Measurements from ENCODE around the gene SNRK. TPM values are rescaled to one million over a fixed set of nuclear protein-coding genes. Genes with fewer than 3 reads are reported as not detected.
A peak's percentile ranks its signal among the peaks of the same experiment; 100 is the strongest.

The SNRK gene
- total and polyA plus RNA-seq, 4 experiments from 2014 or later, result 39.8 to 108 (median 77.1) TPM

GRCh38 chr3:43363621-43364266, 77.4 kb downstream of the SNRK start:
- CTCF ChIA-PET (ENCODE audit: partially characterized antibody), result no interaction called here
- no peaks in the 10 kb centered on the region for H3K27me3 Mint-ChIP-seq

GRCh38 chr3:43364494-43364893, 78.2 kb downstream of the SNRK start:
- Mint-ChIP-seq H3K4me3 (no peak overlapping the region), H3K27ac (peak overlapping the region in 1 of 7 donors; percentile 70), H3K36me3 (no peaks in the 10 kb centered on the region), H3K27me3 (no peaks in the 10 kb centered on the region), H3K4me1 (peaks cover 0 to 10% (median 7%) of the 10 kb centered on the region in 4 donors), H3K9me3 (no peaks in the 10 kb centered on the region)
- no peak overlapping the region for H3K4me3 ChIP-seq (ENCODE audit: low read length in 2 of 2)
- H3K4me1 ChIP-seq (ENCODE audit: insufficient read depth, low read length), result no peaks in the 10 kb centered on the region
- H3K27me3 ChIP-seq (ENCODE audit: insufficient read depth, low read length), result no peaks in the 10 kb centered on the region
- intact Hi-C loops (cut with micrococcal nuclease), result no loop called here
- ChIA-PET CTCF (ENCODE audit: partially characterized antibody) (interaction anchor here (2.2 kb wide), 1 partner anchor 13 kb away, joined by 5 read pairs; no protein-coding TSS in a partner anchor), POLR2A (ENCODE audit: partially characterized antibody) (no interaction called here)
- no peak overlapping the region for H3K27ac ChIP-seq (ENCODE audit: low read depth, low read length)
- H3K9me3 ChIP-seq (ENCODE audit: control insufficient read depth in 1 of 2, low read length in 2 of 2), result no peaks in the 10 kb centered on the region
- no peak for DNase-seq
- H3K36me3 ChIP-seq (ENCODE audit: insufficient read depth, low read length), result no peaks in the 10 kb centered on the region

More at GRCh38 chr3:43363621-43364266, 77.4 kb downstream of the SNRK start:
- no peaks in the 10 kb centered on the region for H3K27me3 ChIP-seq (ENCODE audit: insufficient read depth, low read length)
- DNase-seq, result no peak
- no peaks in the 10 kb centered on the region for H3K9me3 ChIP-seq (ENCODE audit: control insufficient read depth in 1 of 2, low read length in 2 of 2)
- POLR2A ChIA-PET (ENCODE audit: partially characterized antibody), result no interaction called here
- Mint-ChIP-seq H3K9me3 (no peaks in the 10 kb centered on the region), H3K4me1 (peaks cover 0 to 10% (median 7%) of the 10 kb centered on the region in 4 donors), H3K27ac (peak overlapping the region in 5 of 7 donors; percentile 13 to 80 (median 66)), H3K4me3 (no peak overlapping the region), H3K36me3 (no peaks in the 10 kb centered on the region)
- no peaks in the 10 kb centered on the region for H3K36me3 ChIP-seq (ENCODE audit: insufficient read depth, low read length)
- no peaks in the 10 kb centered on the region for H3K4me1 ChIP-seq (ENCODE audit: insufficient read depth, low read length)
- intact Hi-C loops (cut with micrococcal nuclease), result no loop called here
- H3K4me3 ChIP-seq (ENCODE audit: low read length in 2 of 2), result no peak overlapping the region
- no peak overlapping the region for H3K27ac ChIP-seq (ENCODE audit: low read depth, low read length)

DNA sequence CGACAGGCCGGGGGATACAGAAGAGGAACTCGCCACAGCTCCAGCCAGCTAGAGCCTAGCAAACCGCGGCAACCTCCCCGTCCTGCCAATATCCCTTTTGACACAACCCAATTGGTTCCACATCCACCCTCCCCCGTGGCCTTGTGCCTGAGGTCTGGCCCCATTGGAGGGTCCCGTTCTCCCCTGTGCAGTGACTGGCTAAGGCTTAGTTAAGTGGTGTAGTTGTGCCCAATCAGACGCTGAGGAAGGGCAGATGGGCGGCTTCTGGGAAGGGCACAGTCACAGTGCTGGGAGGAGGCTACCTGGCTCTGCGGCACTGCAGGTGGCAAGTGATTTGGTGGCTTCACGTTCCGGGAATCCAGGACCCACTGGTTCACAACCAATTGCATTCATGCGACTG, 78.6 kb downstream of the SNRK start:
- H3K27me3 Mint-ChIP-seq, result no peaks in the 10 kb centered on the region
- H3K36me3 Mint-ChIP-seq, result no peaks in the 10 kb centered on the region
- Histone ChIP-seq H3K36me3 (ENCODE audit: insufficient read depth, low read length) (no peaks in the 10 kb centered on the region), H3K4me1 (ENCODE audit: insufficient read depth, low read length) (no peaks in the 10 kb centered on the region), H3K27ac (ENCODE audit: low read depth, low read length) (no peak overlapping the region), H3K9me3 (ENCODE audit: control insufficient read depth in 1 of 2, low read length in 2 of 2) (no peaks in the 10 kb centered on the region), H3K27me3 (ENCODE audit: insufficient read depth, low read length) (no peaks in the 10 kb centered on the region), H3K4me3 (ENCODE audit: low read length in 2 of 2) (no peak overlapping the region)
- peaks cover 0 to 10% (median 6%) of the 10 kb centered on the region in 4 donors for H3K4me1 Mint-ChIP-seq
- ChIA-PET CTCF (ENCODE audit: partially characterized antibody) (interaction anchor here (1.4 to 2.2 kb wide), 2 partner anchors 8 to 13 kb away, joined by 3 to 5 read pairs; no protein-coding TSS in a partner anchor), POLR2A (ENCODE audit: partially characterized antibody) (no interaction called here)
- intact Hi-C loops (cut with micrococcal nuclease), result no loop called here
- H3K27ac Mint-ChIP-seq, result peak overlapping the region in 1 of 7 donors; percentile 70
- no peak for DNase-seq
- no peaks in the 10 kb centered on the region for H3K9me3 Mint-ChIP-seq
- no peak overlapping the region for H3K4me3 Mint-ChIP-seq

DNA sequence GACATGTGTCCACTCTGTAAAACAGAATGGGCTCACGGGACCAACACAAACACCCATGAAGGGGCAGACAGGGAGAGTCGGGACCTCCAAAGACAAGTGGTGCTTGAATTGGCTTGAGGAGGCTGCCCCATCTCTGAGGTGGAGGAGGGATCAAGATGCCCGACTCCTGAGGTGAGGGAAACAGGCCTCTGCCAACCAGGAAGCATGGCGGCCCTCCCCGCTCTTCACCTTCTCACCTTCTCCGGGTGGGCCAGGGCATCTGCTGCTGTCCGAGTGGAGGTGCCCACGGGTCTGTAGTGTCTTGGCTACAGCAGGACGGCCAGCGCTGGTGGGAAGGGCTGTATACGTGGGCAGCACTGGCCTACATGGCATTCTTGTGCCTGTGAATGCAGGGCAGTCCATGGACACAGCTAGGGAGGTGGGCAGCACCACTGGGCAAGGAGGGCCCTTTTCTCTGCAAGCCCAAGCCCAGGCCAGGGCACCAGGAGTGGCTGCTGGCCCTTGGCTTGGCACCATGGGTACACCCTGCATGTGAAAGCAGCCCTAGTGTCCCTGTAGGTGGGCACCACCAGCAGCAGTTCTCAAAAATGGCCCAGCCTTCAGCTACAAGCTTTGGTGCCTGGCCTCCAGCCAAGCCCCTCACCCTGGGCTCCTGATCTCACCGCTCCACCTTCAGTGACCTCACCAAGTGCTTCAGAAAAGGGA, 79.4 kb downstream of the SNRK start:
- Mint-ChIP-seq H3K27me3 (no peaks in the 10 kb centered on the region), H3K4me3 (no peak overlapping the region), H3K36me3 (no peaks in the 10 kb centered on the region), H3K9me3 (no peaks in the 10 kb centered on the region), H3K4me1 (peaks cover 0 to 11% (median 5%) of the 10 kb centered on the region in 4 donors), H3K27ac (peak overlapping the region in 3 of 7 donors; percentile 37 to 77 (median 75))
- POLR2A ChIA-PET (ENCODE audit: partially characterized antibody), result interaction anchor here (1.4 to 2.2 kb wide), 2 partner anchors 19 to 166 kb away, joined by 3 to 8 read pairs; no protein-coding TSS in a partner anchor
- no peak overlapping the region for H3K27ac ChIP-seq (ENCODE audit: low read depth, low read length)
- H3K36me3 ChIP-seq (ENCODE audit: insufficient read depth, low read length), result no peaks in the 10 kb centered on the region
- intact Hi-C loops (cut with micrococcal nuclease), result no loop called here
- H3K27me3 ChIP-seq (ENCODE audit: insufficient read depth, low read length), result no peaks in the 10 kb centered on the region
- H3K9me3 ChIP-seq (ENCODE audit: control insufficient read depth in 1 of 2, low read length in 2 of 2), result no peaks in the 10 kb centered on the region
- CTCF ChIA-PET (ENCODE audit: partially characterized antibody), result interaction anchor here (1.4 to 2.2 kb wide), 2 partner anchors 9 to 12 kb away, joined by 3 to 5 read pairs; no protein-coding TSS in a partner anchor
- H3K4me1 ChIP-seq (ENCODE audit: insufficient read depth, low read length), result no peaks in the 10 kb centered on the region
- no peak overlapping the region for H3K4me3 ChIP-seq (ENCODE audit: low read length in 2 of 2)
- DNase-seq, result no peak

GRCh38 chr3:43366481-43366880, 80.1 kb downstream of the SNRK start:
- Histone ChIP-seq H3K36me3 (ENCODE audit: insufficient read depth, low read length) (no peaks in the 10 kb centered on the region), H3K4me3 (ENCODE audit: low read length in 2 of 2) (no peak overlapping the region), H3K27ac (ENCODE audit: low read depth, low read length) (no peak overlapping the region), H3K27me3 (ENCODE audit: insufficient read depth, low read length) (no peaks in the 10 kb centered on the region), H3K9me3 (ENCODE audit: control insufficient read depth in 1 of 2, low read length in 2 of 2) (no peaks in the 10 kb centered on the region), H3K4me1 (ENCODE audit: insufficient read depth, low read length) (no peaks in the 10 kb centered on the region)
- no peaks in the 10 kb centered on the region for H3K9me3 Mint-ChIP-seq
- H3K4me3 Mint-ChIP-seq, result no peak overlapping the region
- no peaks in the 10 kb centered on the region for H3K27me3 Mint-ChIP-seq
- POLR2A ChIA-PET (ENCODE audit: partially characterized antibody), result interaction anchor here (1.0 to 2.2 kb wide), 3 partner anchors 11 to 167 kb away, joined by 3 to 8 read pairs (median 3); no protein-coding TSS in a partner anchor
- CTCF ChIA-PET (ENCODE audit: partially characterized antibody), result interaction anchor here (2.2 kb wide), 1 partner anchor 12 kb away, joined by 5 read pairs; no protein-coding TSS in a partner anchor
- H3K27ac Mint-ChIP-seq, result peak overlapping the region in 4 of 7 donors; percentile 1 to 77 (median 45)
- no peaks in the 10 kb centered on the region for H3K36me3 Mint-ChIP-seq
- DNase-seq, result no peak
- H3K4me1 Mint-ChIP-seq, result peaks cover 0 to 19% (median 5%) of the 10 kb centered on the region in 4 donors
- intact Hi-C loops (cut with micrococcal nuclease), result no loop called here

DNA sequence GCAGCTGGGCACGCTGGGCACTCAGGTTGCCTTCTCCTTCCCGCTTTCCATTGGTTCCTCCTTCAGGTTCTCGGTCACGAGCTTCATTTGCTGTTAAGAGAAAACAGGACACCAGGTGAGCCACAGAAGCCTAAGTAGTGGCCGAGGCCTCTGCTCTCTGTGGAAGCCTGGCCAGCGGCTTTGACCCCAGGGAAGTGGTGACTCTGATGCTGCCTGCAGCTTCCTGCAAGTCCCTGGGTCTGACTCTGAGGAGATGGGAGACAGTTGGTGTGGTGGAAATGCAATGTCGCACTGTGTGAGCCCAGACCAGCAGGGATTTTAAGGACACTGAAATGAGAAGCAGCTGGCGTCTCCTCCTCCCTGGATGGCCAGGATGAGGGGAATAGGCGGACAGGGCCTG, 80.5 kb downstream of the SNRK start:
- Histone ChIP-seq H3K4me1 (ENCODE audit: insufficient read depth, low read length) (peaks cover under 1% of the 10 kb centered on the region), H3K27me3 (ENCODE audit: insufficient read depth, low read length) (no peaks in the 10 kb centered on the region), H3K36me3 (ENCODE audit: insufficient read depth, low read length) (no peaks in the 10 kb centered on the region), H3K27ac (ENCODE audit: low read depth, low read length) (no peak overlapping the region), H3K9me3 (ENCODE audit: control insufficient read depth in 1 of 2, low read length in 2 of 2) (no peaks in the 10 kb centered on the region), H3K4me3 (ENCODE audit: low read length in 2 of 2) (no peak overlapping the region)
- DNase-seq, result no peak
- intact Hi-C loops (cut with micrococcal nuclease), result no loop called here
- H3K4me1 Mint-ChIP-seq, result peaks cover 0 to 23% (median 6%) of the 10 kb centered on the region in 4 donors
- H3K36me3 Mint-ChIP-seq, result no peaks in the 10 kb centered on the region
- peak overlapping the region in 4 of 7 donors; percentile 1 to 65 (median 32) for H3K27ac Mint-ChIP-seq
- H3K4me3 Mint-ChIP-seq, result no peak overlapping the region
- H3K27me3 Mint-ChIP-seq, result no peaks in the 10 kb centered on the region
- H3K9me3 Mint-ChIP-seq, result no peaks in the 10 kb centered on the region
- ChIA-PET POLR2A (ENCODE audit: partially characterized antibody) (interaction anchor here (1.0 to 2.2 kb wide), 3 partner anchors 11 to 167 kb away, joined by 3 to 8 read pairs (median 3); no protein-coding TSS in a partner anchor), CTCF (ENCODE audit: partially characterized antibody) (interaction anchor here (2.2 kb wide), 1 partner anchor 11 kb away, joined by 5 read pairs; no protein-coding TSS in a partner anchor)
